Caco-2 (cell line): ENCODE measurements around the gene ADAMTS8. TPM values are rescaled to one million over a fixed set of nuclear protein-coding genes. Genes with fewer than 3 reads are reported as not detected.

ENCODE experiments used
- BruUV-seq: library from RNA; stranded (reverse); fragments of 400-500 nt; replicated peaks from 2 replicates; lab custom pipeline; 2021; lab: Mats Ljungman, UMichigan
- CTCF ChIA-PET: fragments of 300-600 bp; sonication (Branson Sonifier 250); formaldehyde crosslinking; loops from one replicate; lab custom pipeline; 2022; ENCODE audit warnings: antibody characterized with exemption; lab: Charles Lee
- POLR2A ChIA-PET: fragments of 300-600 bp; sonication (Branson Sonifier 250); formaldehyde crosslinking; loops from one replicate; lab custom pipeline; 2022; ENCODE audit warnings: antibody characterized with exemption; lab: Charles Lee
- DNase-seq, 2 experiments: peaks; one replicate each; pipeline versions ENCODE4 v3.0.0 to v3.0.0-alpha.2; 2020 to 2022
- H3K27me3 ChIP-seq: replicated peaks from 2 replicates; pipeline ENCODE4 v1.6.0; 2011; ENCODE audit warnings: low read length; ENCODE audit not compliant: control insufficient read depth, insufficient read depth
- H3K36me3 ChIP-seq: 2 replicates; pipeline ENCODE4 v1.5.1; 2011; ENCODE audit warnings: low read length; ENCODE audit not compliant: control insufficient read depth, insufficient read depth
- H3K4me1 ChIP-seq: fragments of 250-450 bp; sonication (Bioruptor Pico); 2 replicates; pipeline ENCODE4 v1.5.1; 2020; ENCODE audit warnings: mild to moderate bottlenecking
- H3K4me3 ChIP-seq: 2 replicates; pipeline ENCODE4 v1.5.1; 2011; ENCODE audit warnings: low read depth, mild to moderate bottlenecking, control low read depth, low read length
- H3K9me3 ChIP-seq: fragments of 250-450 bp; sonication (Bioruptor Pico); 2 replicates; pipeline ENCODE4 v1.5.1; 2020; ENCODE audit warnings: mild to moderate bottlenecking, moderate library complexity
- H3K27ac Mint-ChIP-seq: one replicate; pipeline ENCODE4 v1.8.0; 2022; ENCODE audit warnings: mixed read lengths; ENCODE audit not compliant: unreplicated experiment
- H3K27me3 Mint-ChIP-seq: one replicate; pipeline ENCODE4 v1.8.0; 2022; ENCODE audit warnings: mixed read lengths; ENCODE audit not compliant: insufficient read depth, unreplicated experiment
- H3K36me3 Mint-ChIP-seq: one replicate; pipeline ENCODE4 v1.8.0; 2022; ENCODE audit warnings: mild to moderate bottlenecking, mixed read lengths; ENCODE audit not compliant: insufficient read depth, unreplicated experiment
- H3K4me1 Mint-ChIP-seq: one replicate; pipeline ENCODE4 v1.8.0; 2022; ENCODE audit warnings: low read depth, mixed read lengths; ENCODE audit not compliant: unreplicated experiment
- H3K4me3 Mint-ChIP-seq: one replicate; pipeline ENCODE4 v1.8.0; 2022; ENCODE audit warnings: mild to moderate bottlenecking, moderate library complexity, mixed read lengths; ENCODE audit not compliant: unreplicated experiment
- H3K9me3 Mint-ChIP-seq: one replicate; pipeline ENCODE4 v1.8.0; 2022; ENCODE audit warnings: mixed read lengths; ENCODE audit not compliant: unreplicated experiment
- intact Hi-C: fragments of 100-400 bp; cut with micrococcal nuclease; formaldehyde crosslinking; loops from one replicate; pipeline ENCODE4 v1.10.0; 2022; ENCODE audit not compliant: unreplicated experiment
- total RNA-seq: library from RNA; stranded (reverse); gene quantifications from 2 replicates; pipeline ENCODE4 v1.2.3, GENCODE V29; 2022
- TF ChIP-seq, protein P1 (sequence below), 2 experiments: fragments of 200-600 bp in 1 of 2; IDR thresholded peaks; 1 replicate in 1 of 2; 2 replicates in 1 of 2; pipeline versions ENCODE4 v1.5.1 to v1.8.0; 2011 to 2022; ENCODE audit warnings: antibody characterized with exemption in 1 of 2, control low read depth in 1 of 2, inconsistent platforms in 1 of 2, low read depth in 1 of 2, low read length in 1 of 2, mild to moderate bottlenecking in 1 of 2, moderate library complexity in 1 of 2; ENCODE audit not compliant: insufficient read depth in 1 of 2, severe bottlenecking in 1 of 2, unreplicated experiment in 1 of 2

The ADAMTS8 gene
- total RNA-seq, 1 experiment from 2014 or later: not detected

DNA sequence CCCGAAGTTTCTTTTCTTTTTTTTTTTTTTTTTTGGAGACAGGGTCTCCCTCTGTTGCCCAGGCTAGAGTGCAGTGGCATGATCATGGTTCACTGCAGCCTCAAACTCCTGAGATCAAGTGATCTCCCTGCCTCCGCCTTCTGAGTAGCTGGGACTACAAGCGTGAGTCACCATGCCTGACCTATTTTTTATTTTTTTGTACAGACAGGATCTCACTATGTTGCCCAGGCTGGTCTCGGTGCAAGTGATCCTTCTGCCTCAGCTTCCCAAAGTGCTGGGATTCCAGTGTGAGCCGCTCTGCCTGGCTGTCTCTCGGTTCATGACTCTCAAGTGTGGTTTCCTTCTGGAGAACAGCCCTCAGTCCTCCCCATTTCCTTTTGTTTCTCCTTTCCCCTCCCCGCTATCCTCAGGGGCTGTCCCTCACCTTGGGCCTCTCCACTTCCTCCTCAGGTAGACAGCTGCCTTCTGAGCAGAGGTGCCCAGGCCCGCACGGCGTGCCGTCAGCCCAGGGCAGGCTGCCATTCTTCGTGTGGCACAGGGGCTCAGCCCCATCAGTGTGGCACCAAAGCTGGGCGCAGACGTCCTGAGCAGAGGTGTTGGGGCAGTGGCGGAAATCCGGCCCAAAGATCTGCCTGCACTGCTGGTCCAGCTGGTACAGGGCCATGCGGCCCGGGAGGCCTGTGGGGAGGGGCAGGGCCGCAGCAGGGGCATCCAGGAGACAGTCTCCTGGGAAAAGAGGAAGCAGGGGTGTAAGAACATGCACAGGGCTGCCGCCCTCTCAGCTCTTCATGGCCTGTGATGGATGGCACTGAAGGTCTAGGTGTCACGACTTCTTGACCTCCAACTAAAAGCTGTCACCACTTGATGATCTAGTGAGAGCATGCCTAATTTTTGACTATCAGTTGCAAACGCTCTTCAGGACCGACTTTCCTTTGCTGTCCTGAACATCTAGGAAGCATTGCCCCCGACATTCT, 14.0 kb downstream of the ADAMTS8 start:
- Histone ChIP-seq H3K27me3 (peaks cover 3% of the 10 kb centered on the region; the same call in 1 of the 2 replicates), H3K4me1 (no peaks in the 10 kb centered on the region), H3K9me3 (no peaks in the 10 kb centered on the region), H3K4me3 (no peak overlapping the region), H3K36me3 (no peaks in the 10 kb centered on the region)
- ChIA-PET POLR2A (no interaction called here), CTCF (interaction anchor here (0.7 kb wide), 1 partner anchor 52 kb away, joined by 4 read pairs; no protein-coding TSS in a partner anchor)
- DNase-seq: no peak
- Mint-ChIP-seq H3K4me1 (no peaks in the 10 kb centered on the region), H3K27me3 (peaks cover 15% of the 10 kb centered on the region), H3K36me3 (no peaks in the 10 kb centered on the region), H3K4me3 (no peak overlapping the region), H3K27ac (no peak overlapping the region), H3K9me3 (no peaks in the 10 kb centered on the region)
- no TSS peak for BruUV-seq
- intact Hi-C loops: no loop called here
- TF ChIP-seq, protein P1, sequence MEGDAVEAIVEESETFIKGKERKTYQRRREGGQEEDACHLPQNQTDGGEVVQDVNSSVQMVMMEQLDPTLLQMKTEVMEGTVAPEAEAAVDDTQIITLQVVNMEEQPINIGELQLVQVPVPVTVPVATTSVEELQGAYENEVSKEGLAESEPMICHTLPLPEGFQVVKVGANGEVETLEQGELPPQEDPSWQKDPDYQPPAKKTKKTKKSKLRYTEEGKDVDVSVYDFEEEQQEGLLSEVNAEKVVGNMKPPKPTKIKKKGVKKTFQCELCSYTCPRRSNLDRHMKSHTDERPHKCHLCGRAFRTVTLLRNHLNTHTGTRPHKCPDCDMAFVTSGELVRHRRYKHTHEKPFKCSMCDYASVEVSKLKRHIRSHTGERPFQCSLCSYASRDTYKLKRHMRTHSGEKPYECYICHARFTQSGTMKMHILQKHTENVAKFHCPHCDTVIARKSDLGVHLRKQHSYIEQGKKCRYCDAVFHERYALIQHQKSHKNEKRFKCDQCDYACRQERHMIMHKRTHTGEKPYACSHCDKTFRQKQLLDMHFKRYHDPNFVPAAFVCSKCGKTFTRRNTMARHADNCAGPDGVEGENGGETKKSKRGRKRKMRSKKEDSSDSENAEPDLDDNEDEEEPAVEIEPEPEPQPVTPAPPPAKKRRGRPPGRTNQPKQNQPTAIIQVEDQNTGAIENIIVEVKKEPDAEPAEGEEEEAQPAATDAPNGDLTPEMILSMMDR (IDR thresholded peaks at IDR 0.05; ENCODE audit: insufficient read depth in 1 of 2, low read depth in 1 of 2, low read length in 1 of 2, severe bottlenecking in 1 of 2, unreplicated experiment in 1 of 2): no peak

DNA sequence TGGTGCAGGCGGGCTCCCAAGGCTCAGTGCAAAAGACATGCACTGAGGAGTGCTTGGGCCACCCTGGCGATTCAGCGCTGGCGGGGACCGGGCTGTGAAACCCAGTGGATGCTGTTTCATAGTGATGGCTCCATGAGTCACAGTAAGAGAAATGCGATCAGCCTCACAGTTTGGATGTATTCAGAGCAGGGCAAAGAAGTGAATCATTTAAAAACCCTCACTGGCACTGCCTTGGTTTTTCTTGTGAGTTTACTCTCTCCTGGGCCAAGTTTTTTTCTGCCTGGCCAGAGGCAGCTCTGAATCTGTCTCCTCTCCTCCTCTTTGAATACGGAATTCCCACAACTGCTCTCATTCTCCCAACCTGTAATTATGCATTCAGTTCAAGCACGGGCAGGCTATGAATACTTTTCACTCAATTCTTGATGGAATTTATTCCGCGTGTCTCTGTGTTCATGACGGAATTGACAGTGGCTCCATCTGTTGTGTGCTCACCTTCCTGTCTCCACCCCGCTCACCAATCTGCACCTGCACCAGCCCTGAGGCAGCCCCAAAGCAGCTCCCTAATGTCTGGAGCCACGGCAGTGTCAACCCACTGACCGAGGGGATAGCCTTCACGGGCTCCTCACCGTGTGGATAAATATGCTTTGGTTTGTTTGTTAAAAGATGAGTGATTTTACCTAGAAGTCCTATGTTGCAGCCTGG, 14.9 kb downstream of the ADAMTS8 start:
- Mint-ChIP-seq H3K27me3 (peaks cover 17% of the 10 kb centered on the region), H3K9me3 (no peaks in the 10 kb centered on the region), H3K27ac (no peak overlapping the region), H3K4me1 (no peaks in the 10 kb centered on the region), H3K4me3 (no peak overlapping the region), H3K36me3 (no peaks in the 10 kb centered on the region)
- H3K4me1 ChIP-seq: no peaks in the 10 kb centered on the region
- TF ChIP-seq, protein P1 (IDR thresholded peaks at IDR 0.05; ENCODE audit: insufficient read depth in 1 of 2, low read depth in 1 of 2, low read length in 1 of 2, severe bottlenecking in 1 of 2, unreplicated experiment in 1 of 2): no peak
- H3K4me3 ChIP-seq: no peak overlapping the region
- no TSS peak for BruUV-seq
- ChIA-PET CTCF (interaction anchor here (0.7 kb wide), 1 partner anchor 51 kb away, joined by 4 read pairs; no protein-coding TSS in a partner anchor), POLR2A (no interaction called here)
- DNase-seq: no peak
- intact Hi-C loops: no loop called here
- H3K36me3 ChIP-seq: no peaks in the 10 kb centered on the region
- no peaks in the 10 kb centered on the region for H3K9me3 ChIP-seq
- peaks cover 3% of the 10 kb centered on the region; the same call in 1 of the 2 replicates for H3K27me3 ChIP-seq

DNA sequence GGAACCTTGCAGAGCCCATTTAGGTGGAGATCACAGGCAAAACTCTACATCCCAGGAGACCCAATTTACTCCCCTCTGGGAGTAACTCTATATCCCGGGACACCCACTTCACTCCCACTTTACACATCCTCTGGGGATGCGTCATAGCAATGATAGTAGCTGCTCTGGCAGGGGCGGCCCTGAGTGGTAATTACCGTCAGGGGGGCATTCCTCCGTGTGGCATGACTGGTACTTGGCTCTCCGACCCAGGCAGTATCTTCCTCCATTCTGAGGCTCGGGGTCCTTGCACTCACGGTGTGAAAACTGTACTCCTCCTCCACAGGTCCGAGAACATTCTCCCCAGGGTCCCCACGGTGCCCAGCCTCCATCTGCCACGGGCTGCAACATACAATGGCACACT, 17.2 kb downstream of the ADAMTS8 start:
- intact Hi-C loops: no loop called here
- Histone ChIP-seq H3K27me3 (peaks cover 3% of the 10 kb centered on the region; the same call in 1 of the 2 replicates), H3K4me1 (no peaks in the 10 kb centered on the region), H3K4me3 (no peak overlapping the region), H3K36me3 (no peaks in the 10 kb centered on the region), H3K9me3 (no peaks in the 10 kb centered on the region)
- Mint-ChIP-seq H3K9me3 (no peaks in the 10 kb centered on the region), H3K27ac (no peak overlapping the region), H3K4me1 (no peaks in the 10 kb centered on the region), H3K27me3 (peaks cover 17% of the 10 kb centered on the region), H3K36me3 (no peaks in the 10 kb centered on the region), H3K4me3 (no peak overlapping the region)
- BruUV-seq: no TSS peak
- POLR2A ChIA-PET: no interaction called here
- CTCF ChIA-PET: interaction anchor here (0.6 kb wide), 1 partner anchor 20 kb away, joined by 3 read pairs; no protein-coding TSS in a partner anchor
- TF ChIP-seq, protein P1 (IDR thresholded peaks at IDR 0.05; ENCODE audit: insufficient read depth in 1 of 2, low read depth in 1 of 2, low read length in 1 of 2, severe bottlenecking in 1 of 2, unreplicated experiment in 1 of 2): no peak
- no peak for DNase-seq
